ENCODE data around the gene ODAPH.
A peak's percentile ranks its signal among the peaks of the same experiment; 100 is the strongest.

DNA sequence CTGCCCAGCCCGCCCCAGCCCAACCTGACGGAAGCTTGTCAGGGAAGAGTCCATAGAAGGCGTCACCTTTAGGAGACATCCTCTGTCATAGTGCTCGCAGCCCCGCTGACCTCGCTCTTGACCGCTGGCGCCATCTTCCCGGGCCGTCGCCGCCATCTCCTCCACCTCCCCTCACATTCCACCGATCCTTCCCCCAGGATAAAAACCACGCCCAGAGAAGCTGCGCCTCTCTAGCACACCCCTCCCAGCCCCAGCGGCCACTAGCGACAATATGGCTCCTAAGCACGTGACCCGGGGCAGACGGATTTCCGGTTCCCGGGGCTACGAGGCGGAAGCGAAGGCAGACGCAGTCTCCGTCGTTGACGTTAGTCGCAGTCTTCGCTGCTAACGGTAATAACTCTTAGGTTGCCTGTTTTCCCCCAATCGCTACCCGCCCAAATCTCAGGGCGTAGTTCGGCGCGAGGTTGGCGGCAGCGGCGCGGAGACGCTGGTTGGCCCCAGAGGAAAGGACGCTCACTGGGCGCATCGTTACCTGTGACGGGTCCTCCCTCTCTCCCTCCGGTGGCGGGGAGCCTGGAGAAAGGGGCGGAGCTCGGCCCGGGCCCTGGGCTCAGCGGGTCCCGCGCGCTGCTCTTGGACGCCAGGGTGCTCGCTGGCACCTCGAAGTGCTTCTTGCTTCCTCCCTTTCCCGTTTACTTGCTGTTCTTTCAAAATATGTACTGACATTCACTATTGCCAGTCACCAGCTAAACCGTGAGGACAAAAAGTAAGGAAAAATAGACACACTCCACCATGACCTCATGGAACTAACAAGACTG lies 41.5 kb upstream of the ODAPH start, which contains the start of the genes RCHY1 and THAP6:
- peak in 1 of 3 experiments; percentile 3 for TF ChIP-seq CTCF (optimal IDR thresholded peaks at IDR 0.05 in 1 of 3, IDR thresholded peaks at IDR 0.05 in 1 of 3, conservative IDR thresholded peaks at IDR 0.05 in 1 of 3; ENCODE audit: extremely low read depth in 1 of 3, insufficient read depth in 2 of 3, low read length in 3 of 3)
- no peak for TF ChIP-seq EZH2 (IDR thresholded peaks at IDR 0.05; ENCODE audit: low read length)
